WTC11 (cell line): ENCODE data around the gene PDSS2. TPM values are rescaled to one million over a fixed set of nuclear protein-coding genes. Genes with fewer than 3 reads are reported as not detected.

ENCODE experiments used
- ATAC-seq: fragments of 200-7000 bp; cut with Tn5 transposase; 2 replicates; pipeline ENCODE4 v1.10.0; 2021; ENCODE audit warnings: mild to moderate bottlenecking, moderate library complexity
- CTCF ChIA-PET: fragments of 300-600 bp; sonication (Branson Sonifier 250); formaldehyde crosslinking; loops from one replicate; lab custom pipeline; 2021; ENCODE audit warnings: antibody characterized with exemption; lab: Charles Lee
- POLR2A ChIA-PET: fragments of 350-600 bp; sonication (Branson Sonifier 250); formaldehyde crosslinking; loops from one replicate; lab custom pipeline; 2021; ENCODE audit warnings: antibody characterized with exemption; lab: Charles Lee
- DNase-seq: peaks from one replicate; pipeline ENCODE4 v3.0.0; 2021; ENCODE audit warnings: low spot score
- H3K27ac Mint-ChIP-seq: 2 replicates; pipeline ENCODE4 v1.8.0; 2021; ENCODE audit warnings: mixed read lengths
- H3K27me3 Mint-ChIP-seq: 2 replicates; pipeline ENCODE4 v1.8.0; 2021; ENCODE audit warnings: low read depth, mild to moderate bottlenecking, moderate library complexity, mixed read lengths
- H3K36me3 Mint-ChIP-seq: 2 replicates; pipeline ENCODE4 v1.8.0; 2021; ENCODE audit warnings: mixed read lengths
- H3K4me1 Mint-ChIP-seq: 2 replicates; pipeline ENCODE4 v1.8.0; 2022; ENCODE audit warnings: mixed read lengths
- H3K4me3 Mint-ChIP-seq: 2 replicates; pipeline ENCODE4 v1.8.0; 2021; ENCODE audit warnings: mild to moderate bottlenecking, moderate library complexity, mixed read lengths
- H3K9me3 Mint-ChIP-seq: 2 replicates; pipeline ENCODE4 v1.8.0; 2021; ENCODE audit warnings: mixed read lengths
- ELF4 ChIP-seq: sonication (generic); formaldehyde crosslinking; IDR thresholded peaks from 2 replicates; pipeline ENCODE4 v1.8.1; 2022; ENCODE audit warnings: low read depth, mild to moderate bottlenecking, moderate library complexity, missing genetic modification reagents
- ESRRA ChIP-seq: sonication (generic); formaldehyde crosslinking; IDR thresholded peaks from 2 replicates; pipeline ENCODE4 v1.8.1; 2022; ENCODE audit warnings: mild to moderate bottlenecking, missing genetic modification reagents, borderline replicate concordance
- GABPB1 ChIP-seq: sonication (generic); formaldehyde crosslinking; IDR thresholded peaks from 2 replicates; pipeline ENCODE4 v1.8.1; 2023; ENCODE audit warnings: mild to moderate bottlenecking, missing genetic modification reagents
- IRF2 ChIP-seq: sonication (generic); formaldehyde crosslinking; IDR thresholded peaks from 2 replicates; pipeline ENCODE4 v1.8.0; 2022; ENCODE audit warnings: low read depth, missing genetic modification reagents, borderline replicate concordance
- JUN ChIP-seq: sonication (generic); formaldehyde crosslinking; IDR thresholded peaks from 2 replicates; pipeline ENCODE4 v1.8.0; 2023; ENCODE audit warnings: mild to moderate bottlenecking, missing genetic modification reagents
- NFE2L1 ChIP-seq: sonication (generic); formaldehyde crosslinking; IDR thresholded peaks from 2 replicates; pipeline ENCODE4 v1.8.1; 2023; ENCODE audit warnings: missing genetic modification reagents
- NR1H2 ChIP-seq: sonication (generic); formaldehyde crosslinking; IDR thresholded peaks from 2 replicates; pipeline ENCODE4 v1.9.0; 2021; ENCODE audit warnings: mild to moderate bottlenecking, moderate library complexity, missing genetic modification reagents
- RELA ChIP-seq: sonication (generic); formaldehyde crosslinking; IDR thresholded peaks from 2 replicates; pipeline ENCODE4 v1.8.1; 2022; ENCODE audit warnings: missing genetic modification reagents, mild to moderate bottlenecking, borderline replicate concordance
- TEAD1 ChIP-seq: sonication (generic); formaldehyde crosslinking; IDR thresholded peaks from 2 replicates; pipeline ENCODE4 v1.8.0; 2022; ENCODE audit warnings: mild to moderate bottlenecking, missing genetic modification reagents
- TEAD4 ChIP-seq: sonication (generic); formaldehyde crosslinking; IDR thresholded peaks from 2 replicates; pipeline ENCODE4 v1.8.0; 2022; ENCODE audit warnings: mild to moderate bottlenecking, missing genetic modification reagents
- ZNF138 ChIP-seq: sonication (generic); formaldehyde crosslinking; conservative IDR thresholded peaks from 2 replicates; pipeline ENCODE4 v1.8.1; 2022; ENCODE audit warnings: mild to moderate bottlenecking, moderate library complexity, missing genetic modification reagents
- ZNF263 ChIP-seq: sonication (generic); formaldehyde crosslinking; IDR thresholded peaks from 2 replicates; pipeline ENCODE4 v1.8.1; 2022; ENCODE audit warnings: low read depth, mild to moderate bottlenecking, moderate library complexity, missing genetic modification reagents
- ZNF317 ChIP-seq: sonication (generic); formaldehyde crosslinking; IDR thresholded peaks from 2 replicates; pipeline ENCODE4 v1.8.1; 2023; ENCODE audit warnings: low read depth, mild to moderate bottlenecking, moderate library complexity, missing genetic modification reagents, borderline replicate concordance
- ZNF423 ChIP-seq: fragments of 250-450 bp; sonication (Bioruptor Pico); IDR thresholded peaks from 2 replicates; pipeline ENCODE4 v2.1.2; 2022; ENCODE audit warnings: mild to moderate bottlenecking, moderate library complexity
- total RNA-seq: library from RNA; stranded (reverse); gene quantifications from 3 replicates; pipeline ENCODE4 v1.2.3, GENCODE V29; 2021
- TF ChIP-seq, protein P1 (sequence below): sonication (generic); formaldehyde crosslinking; conservative IDR thresholded peaks from 2 replicates; pipeline ENCODE4 v1.8.1; 2023; ENCODE audit warnings: mild to moderate bottlenecking, low read depth, missing genetic modification reagents, moderate library complexity
- TF ChIP-seq, protein P2 (sequence below): fragments of 250-450 bp; sonication (Bioruptor Pico); IDR thresholded peaks from 2 replicates; pipeline ENCODE4 v1.9.0; 2021; ENCODE audit warnings: mild to moderate bottlenecking, borderline replicate concordance
- TF ChIP-seq, protein P3 (sequence below): sonication (generic); formaldehyde crosslinking; conservative IDR thresholded peaks from 2 replicates; pipeline ENCODE4 v1.8.1; 2022; ENCODE audit warnings: mild to moderate bottlenecking, missing genetic modification reagents
- TF ChIP-seq, protein P4 (sequence below): sonication (generic); formaldehyde crosslinking; IDR thresholded peaks from 2 replicates; pipeline ENCODE4 v1.8.1; 2022; ENCODE audit warnings: mild to moderate bottlenecking, missing genetic modification reagents, moderate library complexity, borderline replicate concordance

PDSS2 gene
- total RNA-seq, 1 experiment from 2014 or later = 18.3 TPM

DNA sequence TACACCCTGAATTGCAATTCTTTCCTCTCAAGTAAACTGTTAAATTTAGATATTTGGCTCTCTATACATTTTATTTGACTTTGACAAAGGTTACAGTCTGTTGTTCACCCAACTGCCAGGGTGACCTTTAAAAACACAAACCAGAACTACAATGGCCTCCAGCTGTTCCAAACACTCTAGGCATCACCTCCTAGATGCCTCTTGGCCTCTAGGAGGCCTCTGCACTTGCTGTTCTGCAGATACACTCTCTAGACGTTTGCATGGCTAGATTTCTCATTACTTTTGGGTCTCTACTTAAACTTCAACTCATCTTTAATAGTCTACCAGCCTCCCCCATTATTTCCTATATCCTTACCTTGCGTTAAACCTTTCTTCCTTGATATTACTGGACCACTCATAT is 241.2 kb downstream of the PDSS2 start:
- no peak for TF ChIP-seq ZNF423
- TF ChIP-seq TEAD4 (CRISPR knock-in tag) = no peak
- no peak for TF ChIP-seq ZNF263 (CRISPR knock-in tag)
- TF ChIP-seq, protein P1, sequence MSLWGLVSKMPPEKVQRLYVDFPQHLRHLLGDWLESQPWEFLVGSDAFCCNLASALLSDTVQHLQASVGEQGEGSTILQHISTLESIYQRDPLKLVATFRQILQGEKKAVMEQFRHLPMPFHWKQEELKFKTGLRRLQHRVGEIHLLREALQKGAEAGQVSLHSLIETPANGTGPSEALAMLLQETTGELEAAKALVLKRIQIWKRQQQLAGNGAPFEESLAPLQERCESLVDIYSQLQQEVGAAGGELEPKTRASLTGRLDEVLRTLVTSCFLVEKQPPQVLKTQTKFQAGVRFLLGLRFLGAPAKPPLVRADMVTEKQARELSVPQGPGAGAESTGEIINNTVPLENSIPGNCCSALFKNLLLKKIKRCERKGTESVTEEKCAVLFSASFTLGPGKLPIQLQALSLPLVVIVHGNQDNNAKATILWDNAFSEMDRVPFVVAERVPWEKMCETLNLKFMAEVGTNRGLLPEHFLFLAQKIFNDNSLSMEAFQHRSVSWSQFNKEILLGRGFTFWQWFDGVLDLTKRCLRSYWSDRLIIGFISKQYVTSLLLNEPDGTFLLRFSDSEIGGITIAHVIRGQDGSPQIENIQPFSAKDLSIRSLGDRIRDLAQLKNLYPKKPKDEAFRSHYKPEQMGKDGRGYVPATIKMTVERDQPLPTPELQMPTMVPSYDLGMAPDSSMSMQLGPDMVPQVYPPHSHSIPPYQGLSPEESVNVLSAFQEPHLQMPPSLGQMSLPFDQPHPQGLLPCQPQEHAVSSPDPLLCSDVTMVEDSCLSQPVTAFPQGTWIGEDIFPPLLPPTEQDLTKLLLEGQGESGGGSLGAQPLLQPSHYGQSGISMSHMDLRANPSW (CRISPR knock-in tag) = no peak
- TF ChIP-seq, protein P2, sequence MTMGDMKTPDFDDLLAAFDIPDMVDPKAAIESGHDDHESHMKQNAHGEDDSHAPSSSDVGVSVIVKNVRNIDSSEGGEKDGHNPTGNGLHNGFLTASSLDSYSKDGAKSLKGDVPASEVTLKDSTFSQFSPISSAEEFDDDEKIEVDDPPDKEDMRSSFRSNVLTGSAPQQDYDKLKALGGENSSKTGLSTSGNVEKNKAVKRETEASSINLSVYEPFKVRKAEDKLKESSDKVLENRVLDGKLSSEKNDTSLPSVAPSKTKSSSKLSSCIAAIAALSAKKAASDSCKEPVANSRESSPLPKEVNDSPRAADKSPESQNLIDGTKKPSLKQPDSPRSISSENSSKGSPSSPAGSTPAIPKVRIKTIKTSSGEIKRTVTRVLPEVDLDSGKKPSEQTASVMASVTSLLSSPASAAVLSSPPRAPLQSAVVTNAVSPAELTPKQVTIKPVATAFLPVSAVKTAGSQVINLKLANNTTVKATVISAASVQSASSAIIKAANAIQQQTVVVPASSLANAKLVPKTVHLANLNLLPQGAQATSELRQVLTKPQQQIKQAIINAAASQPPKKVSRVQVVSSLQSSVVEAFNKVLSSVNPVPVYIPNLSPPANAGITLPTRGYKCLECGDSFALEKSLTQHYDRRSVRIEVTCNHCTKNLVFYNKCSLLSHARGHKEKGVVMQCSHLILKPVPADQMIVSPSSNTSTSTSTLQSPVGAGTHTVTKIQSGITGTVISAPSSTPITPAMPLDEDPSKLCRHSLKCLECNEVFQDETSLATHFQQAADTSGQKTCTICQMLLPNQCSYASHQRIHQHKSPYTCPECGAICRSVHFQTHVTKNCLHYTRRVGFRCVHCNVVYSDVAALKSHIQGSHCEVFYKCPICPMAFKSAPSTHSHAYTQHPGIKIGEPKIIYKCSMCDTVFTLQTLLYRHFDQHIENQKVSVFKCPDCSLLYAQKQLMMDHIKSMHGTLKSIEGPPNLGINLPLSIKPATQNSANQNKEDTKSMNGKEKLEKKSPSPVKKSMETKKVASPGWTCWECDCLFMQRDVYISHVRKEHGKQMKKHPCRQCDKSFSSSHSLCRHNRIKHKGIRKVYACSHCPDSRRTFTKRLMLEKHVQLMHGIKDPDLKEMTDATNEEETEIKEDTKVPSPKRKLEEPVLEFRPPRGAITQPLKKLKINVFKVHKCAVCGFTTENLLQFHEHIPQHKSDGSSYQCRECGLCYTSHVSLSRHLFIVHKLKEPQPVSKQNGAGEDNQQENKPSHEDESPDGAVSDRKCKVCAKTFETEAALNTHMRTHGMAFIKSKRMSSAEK (CRISPR knock-in tag) = no peak
- TF ChIP-seq NR1H2 (CRISPR knock-in tag) = no peak
- TF ChIP-seq, protein P3, sequence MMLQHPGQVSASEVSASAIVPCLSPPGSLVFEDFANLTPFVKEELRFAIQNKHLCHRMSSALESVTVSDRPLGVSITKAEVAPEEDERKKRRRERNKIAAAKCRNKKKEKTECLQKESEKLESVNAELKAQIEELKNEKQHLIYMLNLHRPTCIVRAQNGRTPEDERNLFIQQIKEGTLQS (CRISPR knock-in tag) = no peak
- no peak for TF ChIP-seq JUN (CRISPR knock-in tag)
- no peak for TF ChIP-seq ZNF317
- no peak for TF ChIP-seq RELA (CRISPR knock-in tag)
- no peak for TF ChIP-seq TEAD1
- TF ChIP-seq ESRRA (CRISPR knock-in tag) = no peak
- no peak for TF ChIP-seq ZNF138 (CRISPR knock-in tag)
- no peak for TF ChIP-seq ELF4 (CRISPR knock-in tag)
- TF ChIP-seq IRF2 (CRISPR knock-in tag) = no peak
- peak; percentile 60 for ATAC-seq
- POLR2A ChIA-PET = no interaction called here
- Mint-ChIP-seq H3K27me3 (no peaks in the 10 kb centered on the region), H3K4me1 (peaks cover 19% of the 10 kb centered on the region), H3K4me3 (no peak overlapping the region), H3K9me3 (no peaks in the 10 kb centered on the region), H3K27ac (peak overlapping the region; percentile 19), H3K36me3 (no peaks in the 10 kb centered on the region)
- no peak for DNase-seq
- CTCF ChIA-PET = interaction anchor here (1.4 kb wide), 1 partner anchor 437 kb away, joined by 3 read pairs; no protein-coding TSS in a partner anchor

DNA sequence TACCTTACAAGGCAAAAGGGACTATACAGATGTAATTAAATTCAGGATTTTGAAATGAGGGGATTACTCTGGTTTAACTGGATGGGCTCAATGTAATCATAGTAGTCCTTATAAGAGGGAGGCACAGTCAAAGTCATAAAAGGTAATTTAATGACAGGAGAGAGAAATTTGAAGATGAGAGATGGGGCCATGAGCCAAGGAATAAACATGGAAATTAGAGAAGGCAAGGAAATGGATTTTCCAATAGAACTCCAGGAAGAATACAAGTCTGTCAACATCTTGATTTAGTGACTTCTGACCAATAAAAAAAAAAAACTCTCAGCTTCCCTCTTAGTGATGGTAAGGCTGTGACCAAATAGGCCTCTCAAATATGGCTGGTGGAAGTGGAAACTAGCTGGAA is 242.1 kb downstream of the PDSS2 start:
- H3K9me3 Mint-ChIP-seq = no peaks in the 10 kb centered on the region
- peaks cover 21% of the 10 kb centered on the region for H3K4me1 Mint-ChIP-seq
- no peak overlapping the region for H3K4me3 Mint-ChIP-seq
- CTCF ChIA-PET = interaction anchor here (1.0 to 1.4 kb wide), 2 partner anchors 101 to 438 kb away, joined by 3 read pairs; no protein-coding TSS in a partner anchor
- H3K27me3 Mint-ChIP-seq = no peaks in the 10 kb centered on the region
- no peak for DNase-seq
- TF ChIP-seq NFE2L1 (CRISPR knock-in tag) (no peak), ZNF263 (CRISPR knock-in tag) (no peak), GABPB1 (CRISPR knock-in tag) (no peak)
- TF ChIP-seq, protein P4, sequence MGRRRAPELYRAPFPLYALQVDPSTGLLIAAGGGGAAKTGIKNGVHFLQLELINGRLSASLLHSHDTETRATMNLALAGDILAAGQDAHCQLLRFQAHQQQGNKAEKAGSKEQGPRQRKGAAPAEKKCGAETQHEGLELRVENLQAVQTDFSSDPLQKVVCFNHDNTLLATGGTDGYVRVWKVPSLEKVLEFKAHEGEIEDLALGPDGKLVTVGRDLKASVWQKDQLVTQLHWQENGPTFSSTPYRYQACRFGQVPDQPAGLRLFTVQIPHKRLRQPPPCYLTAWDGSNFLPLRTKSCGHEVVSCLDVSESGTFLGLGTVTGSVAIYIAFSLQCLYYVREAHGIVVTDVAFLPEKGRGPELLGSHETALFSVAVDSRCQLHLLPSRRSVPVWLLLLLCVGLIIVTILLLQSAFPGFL (CRISPR knock-in tag) = no peak
- TF ChIP-seq, all 79 proteins: peak for 0
- Mint-ChIP-seq H3K36me3 (no peaks in the 10 kb centered on the region), H3K27ac (peak overlapping the region; percentile 3; the same call in 1 of the 2 replicates)
- ATAC-seq = no peak
- POLR2A ChIA-PET = interaction anchor here (0.6 kb wide), 1 partner anchor 587 kb away, joined by 4 read pairs; no protein-coding TSS in a partner anchor
